ENCODE measurements around the gene RHPN2.
"Not testable (repeated sequence)": the region's sequence is repeated elsewhere in the genome, so short reads cannot be mapped to it uniquely, and the experiment has no call there.

- TF ChIP-seq POLR2A, CTCF, EP300 (IDR thresholded peaks at IDR 0.05): not testable (repeated sequence)
Observed at GRCh38 chr19:32997061-32997464, 67.6 kb downstream of the RHPN2 start.
